ENCODE data around the gene SRF. TPM values are rescaled to one million over a fixed set of nuclear protein-coding genes. Genes with fewer than 3 reads are reported as not detected.

Gene SRF
- total RNA-seq, result 10 to 100 TPM; 37.6 to 38.5 TPM

DNA sequence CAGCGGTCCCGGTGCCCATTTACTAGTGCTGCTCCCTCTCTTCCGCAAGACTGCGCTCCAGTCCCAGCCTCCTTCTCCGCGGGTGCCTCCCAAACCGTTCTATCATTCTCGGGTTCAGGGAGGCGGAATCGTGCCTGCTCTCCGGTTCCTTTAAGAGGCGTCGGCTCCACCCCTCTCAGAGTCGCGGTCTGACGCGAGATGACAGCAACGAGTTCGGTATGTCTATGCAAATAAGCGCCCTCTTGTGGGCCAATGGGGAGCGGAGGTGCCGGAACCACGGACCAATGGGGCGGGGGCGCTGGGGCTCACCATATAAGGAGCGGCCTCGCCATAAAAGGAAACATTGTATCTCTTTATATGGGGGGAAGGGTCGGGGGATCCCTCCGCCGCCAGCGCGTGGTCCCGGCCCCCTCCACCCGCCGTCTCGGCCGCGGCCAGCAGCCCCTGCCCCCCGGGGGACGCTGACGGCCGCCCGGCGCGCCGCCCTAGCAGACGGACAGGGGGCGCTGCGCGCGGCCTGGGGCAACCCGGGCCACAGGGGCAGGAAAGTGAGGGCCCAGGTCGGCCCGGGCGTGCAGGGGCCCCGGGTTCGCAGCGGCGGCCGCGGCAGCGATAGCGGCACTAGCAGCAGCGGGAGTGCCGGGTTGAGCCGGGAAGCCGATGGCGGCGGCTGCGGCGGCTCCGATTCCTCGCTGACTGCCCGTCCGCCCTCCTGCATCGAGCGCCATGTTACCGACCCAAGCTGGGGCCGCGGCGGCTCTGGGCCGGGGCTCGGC lies at the start of gene SRF:
TSS of gene SRF (plus strand) at position 339 of the 776 bp plus-strand sequence. CDS start at position 727, 388 bp downstream.
- ChIA-PET CTCF (interaction anchor here (0.6 to 0.7 kb wide), 2 partner anchors 241 to 561 kb away, joined by 3 read pairs; no protein-coding TSS in a partner anchor), POLR2A (interaction anchor here (1.7 kb wide), 1 partner anchor 11 kb away, joined by 8 read pairs; the partner anchor contains the start of gene CUL9)
- peaks cover 37% of the 10 kb centered on the region for H3K4me1 Mint-ChIP-seq
- intact Hi-C loops (cut with DNase I, micrococcal nuclease), result loop anchor here (1.0 to 10.0 kb wide), 17 partner anchors 53 to 956 kb away; partner anchors contain the start of genes CNPY3 (in 2 of the 2), KLC4 (in 2 of the 2), KLHDC3 (in 2 of the 2) and MRPL2 (in 2 of the 2)
- H3K9me3 Mint-ChIP-seq (ENCODE audit: low read depth), result no peaks in the 10 kb centered on the region
- peak; percentile 99 for DNase-seq
- H3K4me3 Mint-ChIP-seq, result peak within 1 kb of the TSS; percentile 85
- peak within 1 kb of the TSS; percentile 91 for H3K27ac Mint-ChIP-seq
- peaks cover 22% of the 10 kb centered on the region for H3K36me3 Mint-ChIP-seq (ENCODE audit: low read depth)
- ATAC-seq, result peak; percentile 75
- H3K27me3 Mint-ChIP-seq, result no peaks in the 10 kb centered on the region

DNA sequence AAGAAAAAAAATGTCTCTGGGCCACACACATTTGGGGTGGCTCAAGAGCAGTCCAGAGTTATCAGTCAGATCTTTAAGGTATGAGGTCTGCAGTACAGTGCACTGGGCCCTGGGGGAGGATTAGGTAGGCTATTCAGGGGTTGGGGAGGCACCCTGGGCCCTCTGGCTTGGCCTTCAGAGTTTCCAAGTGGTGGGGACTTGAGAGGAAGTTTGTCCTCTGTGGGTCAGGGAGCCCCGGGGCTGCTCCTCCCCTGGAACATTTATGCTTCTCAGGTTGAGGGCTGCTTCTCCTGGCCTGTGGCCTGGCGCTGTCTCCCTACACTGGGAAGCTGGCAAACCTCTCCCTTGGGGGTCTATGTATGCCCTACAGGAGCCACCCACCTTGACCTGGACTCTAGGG lies 48.9 kb upstream of the SRF start:
- no peak overlapping the region for H3K4me3 Mint-ChIP-seq
- CTCF ChIA-PET, result no interaction called here
- intact Hi-C loops (cut with DNase I, micrococcal nuclease), result no loop called here
- H3K27ac Mint-ChIP-seq, result no peak overlapping the region
- DNase-seq (no peak), ATAC-seq (no peak)
- H3K36me3 Mint-ChIP-seq (ENCODE audit: low read depth), result no peaks in the 10 kb centered on the region
- H3K27me3 Mint-ChIP-seq, result no peaks in the 10 kb centered on the region
- POLR2A ChIA-PET, result no interaction called here
- H3K9me3 Mint-ChIP-seq (ENCODE audit: low read depth), result no peaks in the 10 kb centered on the region
- H3K4me1 Mint-ChIP-seq, result no peaks in the 10 kb centered on the region

DNA sequence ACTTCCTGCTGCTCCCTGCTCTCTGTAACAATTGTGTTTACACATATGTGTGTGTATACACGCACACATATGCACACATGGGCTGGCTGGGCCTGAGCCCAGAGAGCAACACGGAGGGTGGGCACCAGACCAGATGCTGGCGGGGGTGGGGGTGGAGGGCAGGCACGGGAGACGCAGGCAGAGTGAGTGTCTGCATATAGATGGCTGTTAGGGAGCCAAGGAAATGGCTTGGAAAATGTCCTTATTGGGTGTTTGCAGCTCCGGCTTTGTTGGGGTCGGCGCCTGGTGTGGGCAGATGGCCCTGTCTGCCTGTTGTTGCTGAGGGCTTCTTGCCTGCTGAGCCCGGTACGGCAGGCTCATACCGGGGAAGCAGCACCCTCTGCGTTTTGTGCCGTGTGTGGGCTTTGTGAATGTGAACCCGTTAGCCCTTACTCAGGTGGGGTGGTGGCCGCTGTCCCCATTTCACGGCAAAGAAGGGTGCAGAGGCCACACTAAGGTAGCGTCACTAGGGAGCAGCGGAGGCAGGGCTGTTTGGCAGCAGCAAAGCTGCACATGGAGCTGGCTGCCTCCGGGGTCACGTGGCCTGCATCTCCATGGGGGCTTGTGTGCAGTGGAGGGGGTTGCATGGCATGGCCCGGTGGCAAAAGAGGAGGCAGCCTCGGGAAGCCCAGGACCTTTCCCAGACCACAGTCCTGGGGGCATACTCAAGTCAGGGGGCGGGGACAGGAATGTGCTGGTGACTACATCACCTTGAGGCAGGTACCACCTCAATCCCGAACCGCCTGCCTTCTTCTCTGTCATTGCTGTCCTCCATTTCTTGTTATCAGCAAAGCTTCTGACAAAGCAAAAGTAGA lies 47.4 kb upstream of the SRF start:
- POLR2A ChIA-PET, result no interaction called here
- Mint-ChIP-seq H3K4me1 (no peaks in the 10 kb centered on the region), H3K4me3 (no peak overlapping the region), H3K9me3 (ENCODE audit: low read depth) (no peaks in the 10 kb centered on the region), H3K27ac (no peak overlapping the region), H3K27me3 (no peaks in the 10 kb centered on the region), H3K36me3 (ENCODE audit: low read depth) (no peaks in the 10 kb centered on the region)
- CTCF ChIA-PET, result interaction anchor here (1.1 kb wide), 1 partner anchor 20 kb away, joined by 5 read pairs; no protein-coding TSS in a partner anchor
- intact Hi-C loops (cut with DNase I, micrococcal nuclease), result no loop called here
- DNase-seq (no peak), ATAC-seq (no peak)

DNA sequence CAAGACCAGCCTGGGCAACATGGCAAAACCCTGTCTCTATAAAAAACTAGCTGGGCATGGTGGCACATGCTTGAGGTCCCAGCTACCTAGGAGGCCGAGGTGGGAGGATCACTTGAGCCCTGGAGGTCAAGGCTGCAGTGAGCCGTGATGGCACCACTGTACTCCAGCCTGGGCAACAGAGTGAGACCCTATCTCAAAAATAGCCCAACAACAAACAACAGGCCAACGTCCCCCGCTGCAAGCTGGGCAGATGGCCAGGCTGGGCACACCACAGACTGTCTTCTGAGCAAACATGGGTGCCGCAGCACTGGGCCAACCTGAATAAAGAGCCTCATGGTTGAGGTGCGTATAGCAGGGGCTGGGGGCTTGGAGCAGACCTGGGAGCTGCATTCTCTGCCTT lies 46.6 kb upstream of the SRF start:
- ATAC-seq, result no peak
- Mint-ChIP-seq H3K36me3 (ENCODE audit: low read depth) (no peaks in the 10 kb centered on the region), H3K4me3 (no peak overlapping the region), H3K4me1 (no peaks in the 10 kb centered on the region), H3K27me3 (no peaks in the 10 kb centered on the region), H3K27ac (no peak overlapping the region), H3K9me3 (ENCODE audit: low read depth) (no peaks in the 10 kb centered on the region)
- intact Hi-C loops (cut with DNase I, micrococcal nuclease), result no loop called here
- CTCF ChIA-PET, result interaction anchor here (1.1 kb wide), 1 partner anchor 19 kb away, joined by 5 read pairs; no protein-coding TSS in a partner anchor
- POLR2A ChIA-PET, result interaction anchor here (0.5 kb wide), 1 partner anchor 111 kb away, joined by 3 read pairs; no protein-coding TSS in a partner anchor
- no peak for DNase-seq

DNA sequence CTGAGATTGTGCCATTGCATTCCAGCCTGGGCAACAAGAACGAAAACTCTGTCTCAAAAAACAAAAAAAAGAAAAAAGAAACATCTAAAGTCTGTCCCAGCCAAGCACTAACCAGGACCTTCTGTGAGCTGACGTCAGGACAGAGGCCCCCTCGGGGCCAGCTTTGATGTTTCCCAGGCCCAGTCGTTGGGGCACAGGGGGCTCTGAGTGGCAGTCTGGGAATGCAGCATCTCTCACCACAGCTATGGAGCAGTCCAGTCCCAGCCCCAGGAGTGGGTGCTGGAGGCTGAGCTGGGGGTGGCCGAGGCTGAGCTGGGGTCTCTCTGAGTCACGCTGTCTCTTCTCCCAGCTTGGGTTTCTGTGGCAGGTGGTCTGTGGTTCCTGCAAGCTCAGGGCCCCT lies 46.0 kb upstream of the SRF start:
- no peaks in the 10 kb centered on the region for H3K9me3 Mint-ChIP-seq (ENCODE audit: low read depth)
- no peak overlapping the region for H3K4me3 Mint-ChIP-seq
- no peak for DNase-seq
- no peaks in the 10 kb centered on the region for H3K36me3 Mint-ChIP-seq (ENCODE audit: low read depth)
- H3K27me3 Mint-ChIP-seq, result no peaks in the 10 kb centered on the region
- ATAC-seq, result no peak
- no peaks in the 10 kb centered on the region for H3K4me1 Mint-ChIP-seq
- POLR2A ChIA-PET, result interaction anchor here (0.6 kb wide), 1 partner anchor 177 kb away, joined by 4 read pairs; no protein-coding TSS in a partner anchor
- CTCF ChIA-PET, result no interaction called here
- intact Hi-C loops (cut with DNase I, micrococcal nuclease), result no loop called here
- H3K27ac Mint-ChIP-seq, result no peak overlapping the region

DNA sequence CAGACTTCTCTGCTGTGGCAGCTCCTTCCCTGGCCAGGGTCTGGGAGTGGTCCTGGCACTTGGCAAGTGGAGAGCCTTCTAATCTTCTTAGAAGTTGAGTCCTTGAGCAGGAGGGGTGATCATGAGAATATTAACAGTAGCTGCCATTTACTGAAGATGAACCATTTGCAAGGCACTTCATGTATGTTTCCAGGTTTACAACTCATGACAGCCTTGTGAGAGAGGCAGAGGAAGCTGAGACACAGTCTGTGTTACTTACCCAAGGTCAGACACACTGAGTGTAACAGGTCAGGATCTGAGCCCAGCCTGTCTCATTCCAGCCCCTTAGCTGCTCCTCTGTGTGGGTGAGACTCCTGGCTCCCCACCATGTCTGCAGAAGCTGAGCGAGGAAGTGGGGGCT lies 45.5 kb upstream of the SRF start:
- intact Hi-C loops (cut with DNase I, micrococcal nuclease), result no loop called here
- DNase-seq (no peak), ATAC-seq (no peak)
- no peaks in the 10 kb centered on the region for H3K36me3 Mint-ChIP-seq (ENCODE audit: low read depth)
- H3K27ac Mint-ChIP-seq, result no peak overlapping the region
- POLR2A ChIA-PET, result interaction anchor here (0.6 kb wide), 1 partner anchor 178 kb away, joined by 4 read pairs; no protein-coding TSS in a partner anchor
- no peaks in the 10 kb centered on the region for H3K27me3 Mint-ChIP-seq
- no peak overlapping the region for H3K4me3 Mint-ChIP-seq
- CTCF ChIA-PET, result no interaction called here
- H3K4me1 Mint-ChIP-seq, result no peaks in the 10 kb centered on the region
- H3K9me3 Mint-ChIP-seq (ENCODE audit: low read depth), result no peaks in the 10 kb centered on the region

DNA sequence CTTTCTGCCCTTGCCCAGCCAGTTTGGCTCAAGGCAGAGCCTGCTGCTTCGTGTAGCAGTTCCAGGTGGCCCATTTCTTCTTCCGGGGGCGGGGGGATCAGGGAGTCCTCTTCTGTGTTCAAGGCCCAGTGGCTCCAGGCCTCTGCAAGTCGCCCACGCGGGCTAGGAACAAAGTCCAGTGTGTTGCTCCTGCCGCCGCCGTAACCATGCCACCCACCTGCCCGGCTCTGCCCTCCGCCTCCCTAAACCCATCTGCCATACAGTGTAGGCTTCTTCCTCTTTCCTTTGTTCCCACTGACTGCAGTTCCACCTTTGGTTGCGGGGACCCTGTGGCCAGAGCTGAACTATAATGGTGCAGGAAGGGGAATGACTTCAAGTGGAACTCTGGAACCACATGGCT lies 43.9 kb upstream of the SRF start:
- Mint-ChIP-seq H3K4me1 (no peaks in the 10 kb centered on the region), H3K9me3 (ENCODE audit: low read depth) (no peaks in the 10 kb centered on the region), H3K36me3 (ENCODE audit: low read depth) (no peaks in the 10 kb centered on the region), H3K27me3 (no peaks in the 10 kb centered on the region), H3K27ac (no peak overlapping the region), H3K4me3 (no peak overlapping the region)
- ChIA-PET CTCF (no interaction called here), POLR2A (no interaction called here)
- intact Hi-C loops (cut with DNase I, micrococcal nuclease), result no loop called here
- ATAC-seq (no peak), DNase-seq (no peak)

DNA sequence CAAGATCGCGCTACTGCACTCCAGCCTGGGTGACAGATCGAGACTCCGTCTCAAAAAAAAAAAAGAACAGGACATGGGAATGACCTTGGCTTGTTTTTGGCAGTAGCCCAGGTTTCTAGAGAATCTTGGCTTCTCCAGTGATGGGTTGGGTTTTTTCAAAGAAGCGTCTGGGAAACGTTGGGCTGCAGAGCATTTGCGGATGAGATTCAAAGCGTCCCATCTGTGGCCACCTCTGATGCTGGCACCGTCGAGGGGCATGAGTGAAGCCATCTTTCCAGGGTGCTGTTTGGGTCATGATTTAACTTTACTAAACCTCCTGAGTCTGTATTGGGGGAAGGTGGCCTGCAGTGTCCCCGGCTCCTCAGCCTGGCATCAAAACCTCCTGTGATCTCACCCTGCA lies 43.2 kb upstream of the SRF start:
- Mint-ChIP-seq H3K9me3 (ENCODE audit: low read depth) (no peaks in the 10 kb centered on the region), H3K27me3 (no peaks in the 10 kb centered on the region), H3K36me3 (ENCODE audit: low read depth) (no peaks in the 10 kb centered on the region), H3K4me1 (no peaks in the 10 kb centered on the region), H3K4me3 (no peak overlapping the region), H3K27ac (no peak overlapping the region)
- CTCF ChIA-PET, result interaction anchor here (0.7 kb wide), 1 partner anchor 93 kb away, joined by 3 read pairs; no protein-coding TSS in a partner anchor
- intact Hi-C loops (cut with DNase I, micrococcal nuclease), result no loop called here
- ATAC-seq, result no peak
- POLR2A ChIA-PET, result interaction anchor here (0.7 kb wide), 1 partner anchor 133 kb away, joined by 5 read pairs; no protein-coding TSS in a partner anchor
- DNase-seq, result no peak

DNA sequence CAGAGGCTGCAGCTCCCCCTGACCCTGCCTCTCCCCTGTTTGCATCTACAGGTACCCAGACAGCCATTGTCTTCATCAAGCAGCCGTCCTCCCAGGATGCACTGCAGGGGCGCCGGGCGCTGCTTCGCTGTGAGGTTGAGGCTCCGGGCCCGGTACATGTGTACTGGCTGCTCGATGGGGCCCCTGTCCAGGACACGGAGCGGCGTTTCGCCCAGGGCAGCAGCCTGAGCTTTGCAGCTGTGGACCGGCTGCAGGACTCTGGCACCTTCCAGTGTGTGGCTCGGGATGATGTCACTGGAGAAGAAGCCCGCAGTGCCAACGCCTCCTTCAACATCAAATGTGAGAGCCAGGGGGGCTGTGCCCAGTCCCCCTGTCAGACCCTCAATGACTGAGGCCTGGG lies 42.1 kb upstream of the SRF start:
- Mint-ChIP-seq H3K4me3 (no peak overlapping the region), H3K27ac (no peak overlapping the region), H3K9me3 (ENCODE audit: low read depth) (no peaks in the 10 kb centered on the region), H3K36me3 (ENCODE audit: low read depth) (no peaks in the 10 kb centered on the region), H3K27me3 (no peaks in the 10 kb centered on the region), H3K4me1 (no peaks in the 10 kb centered on the region)
- ATAC-seq (no peak), DNase-seq (no peak)
- ChIA-PET CTCF (interaction anchor here (1.6 kb wide), 1 partner anchor 15 kb away, joined by 4 read pairs; no protein-coding TSS in a partner anchor), POLR2A (no interaction called here)
- intact Hi-C loops (cut with DNase I, micrococcal nuclease), result no loop called here

DNA sequence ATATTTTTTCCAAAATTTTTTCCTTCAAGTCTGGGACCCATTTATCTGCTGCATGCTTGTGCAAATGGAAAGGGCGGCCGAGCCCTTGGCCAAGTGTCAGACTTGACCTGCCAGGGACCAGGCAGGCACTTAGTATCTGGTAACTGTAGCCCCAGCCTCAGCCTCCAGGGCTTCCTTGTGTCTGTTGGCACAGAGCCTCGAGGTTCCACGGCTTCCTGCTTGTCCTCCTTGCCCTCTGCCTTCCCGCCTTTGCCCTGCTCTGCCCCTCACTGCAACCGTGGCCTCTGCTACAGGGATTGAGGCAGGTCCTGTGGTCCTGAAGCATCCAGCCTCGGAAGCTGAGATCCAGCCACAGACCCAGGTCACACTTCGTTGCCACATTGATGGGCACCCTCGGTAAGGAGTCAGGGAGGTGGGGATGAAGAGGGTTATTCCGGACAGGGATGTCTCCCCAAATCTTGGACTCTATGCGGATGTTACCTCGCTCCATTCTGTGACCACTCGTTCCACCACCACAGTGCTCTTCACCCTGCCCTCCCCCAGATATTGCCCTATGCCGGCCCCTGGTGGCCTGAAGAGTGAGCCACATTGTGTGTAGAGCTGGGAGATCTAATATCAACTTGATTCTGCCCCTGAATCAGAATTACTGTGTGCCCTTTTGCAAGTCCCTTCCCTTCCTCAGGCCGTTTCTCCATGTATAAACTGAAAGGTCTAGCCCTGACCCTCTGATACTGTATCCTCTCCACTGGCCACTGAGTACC lies 41.5 kb upstream of the SRF start:
- ATAC-seq (peak; percentile 65), DNase-seq (peak; percentile 46)
- no peaks in the 10 kb centered on the region for H3K9me3 Mint-ChIP-seq (ENCODE audit: low read depth)
- H3K4me1 Mint-ChIP-seq, result no peaks in the 10 kb centered on the region
- ChIA-PET POLR2A (no interaction called here), CTCF (interaction anchor here (1.6 kb wide), 1 partner anchor 14 kb away, joined by 4 read pairs; no protein-coding TSS in a partner anchor)
- H3K27me3 Mint-ChIP-seq, result no peaks in the 10 kb centered on the region
- H3K27ac Mint-ChIP-seq, result no peak overlapping the region
- intact Hi-C loops (cut with DNase I, micrococcal nuclease), result no loop called here
- no peak overlapping the region for H3K4me3 Mint-ChIP-seq
- H3K36me3 Mint-ChIP-seq (ENCODE audit: low read depth), result no peaks in the 10 kb centered on the region

DNA sequence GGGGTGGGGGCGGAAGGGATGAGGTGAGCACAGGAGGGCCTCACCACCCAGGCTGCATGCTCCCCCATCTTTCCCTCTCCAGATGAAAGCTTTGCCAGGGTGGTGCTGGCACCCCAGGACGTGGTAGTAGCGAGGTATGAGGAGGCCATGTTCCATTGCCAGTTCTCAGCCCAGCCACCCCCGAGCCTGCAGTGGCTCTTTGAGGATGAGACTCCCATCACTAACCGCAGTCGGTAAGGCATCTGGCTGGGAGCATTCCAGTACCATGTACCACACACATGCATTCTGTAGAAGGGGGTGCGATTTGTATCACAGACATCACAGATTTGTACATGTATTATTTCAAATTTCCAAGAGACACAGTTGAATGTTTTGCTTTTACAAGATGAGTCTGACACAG lies 40.6 kb upstream of the SRF start:
- Mint-ChIP-seq H3K27me3 (no peaks in the 10 kb centered on the region), H3K36me3 (ENCODE audit: low read depth) (no peaks in the 10 kb centered on the region), H3K9me3 (ENCODE audit: low read depth) (no peaks in the 10 kb centered on the region), H3K4me1 (no peaks in the 10 kb centered on the region), H3K4me3 (no peak overlapping the region), H3K27ac (no peak overlapping the region)
- CTCF ChIA-PET, result interaction anchor here (1.7 kb wide), 1 partner anchor 13 kb away, joined by 5 read pairs; no protein-coding TSS in a partner anchor
- intact Hi-C loops (cut with DNase I, micrococcal nuclease), result no loop called here
- ATAC-seq, result no peak
- no peak for DNase-seq
- POLR2A ChIA-PET, result no interaction called here

Data from activated CD4-positive, alpha-beta T cell treated with anti-CD3 and anti-CD28 coated beads for 36 hours (primary cell).